KMS-11 (cell line): ENCODE data around the gene LAMP2.

Experiments
- H2AFZ ChIP-seq: fragments of 200-600 bp; sonication (generic); 2 replicates; pipeline ENCODE4 v1.6.1; 2016; ENCODE audit warnings: antibody characterized with exemption, mixed run types, low read depth
- H3K27ac ChIP-seq: fragments of 200-600 bp; sonication (generic); 2 replicates; pipeline ENCODE4 v1.6.1; 2016; ENCODE audit warnings: mild to moderate bottlenecking, mixed run types
- H3K27me3 ChIP-seq: fragments of 200-600 bp; sonication (generic); 2 replicates; pipeline ENCODE4 v1.6.1; 2017; ENCODE audit warnings: mild to moderate bottlenecking, low read depth, mixed run types, moderate library complexity; ENCODE audit not compliant: insufficient read depth
- H3K36me3 ChIP-seq: fragments of 200-600 bp; sonication (generic); 2 replicates; pipeline ENCODE4 v1.6.1; 2017; ENCODE audit warnings: mild to moderate bottlenecking, mixed run types; ENCODE audit not compliant: insufficient read depth
- H3K4me1 ChIP-seq: fragments of 200-600 bp; sonication (generic); 2 replicates; pipeline ENCODE4 v1.6.1; 2016; ENCODE audit warnings: mild to moderate bottlenecking, low read depth, mixed run types; ENCODE audit not compliant: poor library complexity, severe bottlenecking
- H3K4me2 ChIP-seq: fragments of 200-600 bp; sonication (generic); 2 replicates; pipeline ENCODE4 v1.7.0; 2016; ENCODE audit warnings: mild to moderate bottlenecking, mixed run types
- H3K4me3 ChIP-seq: fragments of 200-600 bp; sonication (generic); IDR thresholded peaks from 2 replicates; pipeline ENCODE4 v1.6.1; 2017; ENCODE audit warnings: low read depth, low read length, mixed read lengths; ENCODE audit not compliant: insufficient read depth
- H3K79me2 ChIP-seq: fragments of 200-600 bp; sonication (generic); 2 replicates; pipeline ENCODE4 v1.6.1; 2016; ENCODE audit warnings: low read depth, mixed run types; ENCODE audit not compliant: insufficient read depth
- H3K9ac ChIP-seq: fragments of 200-600 bp; sonication (generic); 2 replicates; pipeline ENCODE4 v1.6.1; 2016; ENCODE audit warnings: mild to moderate bottlenecking, mixed run types
- H4K20me1 ChIP-seq: fragments of 200-600 bp; sonication (generic); 2 replicates; pipeline ENCODE4 v1.6.1; 2016; ENCODE audit warnings: mild to moderate bottlenecking, mixed run types; ENCODE audit not compliant: insufficient read depth
- CTCF ChIP-seq: fragments of 200-600 bp; sonication (generic); conservative IDR thresholded peaks from 2 replicates; pipeline ENCODE4 v1.6.1; 2017; ENCODE audit warnings: low read depth, mild to moderate bottlenecking, antibody characterized with exemption, low read length, moderate library complexity, mixed read lengths

The LAMP2 gene

GRCh38 chrX:120457766-120458180 is 11.3 kb downstream of the LAMP2 start:
- no peak overlapping the region for H3K4me3 ChIP-seq
- H3K79me2 ChIP-seq = peaks cover 55% of the 10 kb centered on the region

GRCh38 chrX:120456973-120457372 is 12.1 kb downstream of the LAMP2 start:
- Histone ChIP-seq H3K36me3 (no peaks in the 10 kb centered on the region), H4K20me1 (no peaks in the 10 kb centered on the region; the same call in 1 of the 2 replicates), H3K4me1 (peaks cover 64% of the 10 kb centered on the region), H3K27ac (peak overlapping the region; percentile 45; the same call in 1 of the 2 replicates), H3K9ac (peak overlapping the region; percentile 22; the same call in 1 of the 2 replicates), H3K27me3 (no peaks in the 10 kb centered on the region), H3K4me2 (peak overlapping the region; percentile 89), H3K79me2 (peaks cover 47% of the 10 kb centered on the region), H3K4me3 (no peak overlapping the region), H2AFZ (no peak overlapping the region)
- TF ChIP-seq CTCF = no peak

More at GRCh38 chrX:120457766-120458180, 11.3 kb downstream of the LAMP2 start:
- Histone ChIP-seq H3K27ac (peak overlapping the region; percentile 45), H3K4me2 (peak overlapping the region; percentile 89), H2AFZ (no peak overlapping the region), H3K4me1 (peaks cover 72% of the 10 kb centered on the region), H3K36me3 (no peaks in the 10 kb centered on the region), H3K9ac (peak overlapping the region; percentile 22; the same call in 1 of the 2 replicates), H4K20me1 (no peaks in the 10 kb centered on the region; the same call in 1 of the 2 replicates), H3K27me3 (no peaks in the 10 kb centered on the region)
- no peak for TF ChIP-seq CTCF

GRCh38 chrX:120453985-120454384 is 15.1 kb downstream of the LAMP2 start:
- Histone ChIP-seq H3K4me1 (peaks cover 35% of the 10 kb centered on the region), H3K27ac (no peak overlapping the region), H4K20me1 (no peaks in the 10 kb centered on the region; the same call in 1 of the 2 replicates), H3K79me2 (peaks cover 17% of the 10 kb centered on the region; the same call in 1 of the 2 replicates), H2AFZ (no peak overlapping the region), H3K4me3 (no peak overlapping the region), H3K27me3 (no peaks in the 10 kb centered on the region), H3K4me2 (no peak overlapping the region), H3K9ac (no peak overlapping the region), H3K36me3 (no peaks in the 10 kb centered on the region)
- TF ChIP-seq CTCF = no peak

GRCh38 chrX:120452131-120452530 is 17.0 kb downstream of the LAMP2 start:
- no peak overlapping the region for H2AFZ ChIP-seq
- no peak overlapping the region for H3K9ac ChIP-seq
- H3K27ac ChIP-seq = no peak overlapping the region
- no peak for TF ChIP-seq CTCF
- no peaks in the 10 kb centered on the region for H3K36me3 ChIP-seq
- H3K79me2 ChIP-seq = peaks cover 7% of the 10 kb centered on the region; the same call in 1 of the 2 replicates
- no peak overlapping the region for H3K4me2 ChIP-seq
- no peak overlapping the region for H3K4me3 ChIP-seq
- no peaks in the 10 kb centered on the region for H3K27me3 ChIP-seq
- H4K20me1 ChIP-seq = no peaks in the 10 kb centered on the region
- H3K4me1 ChIP-seq = peaks cover 17% of the 10 kb centered on the region
